Smooth muscle cell (in vitro differentiated cells): ENCODE measurements around the gene SLCO3A1. TPM values are rescaled to one million over a fixed set of nuclear protein-coding genes. Genes with fewer than 3 reads are reported as not detected.

Experiments
- DNase-seq: peaks from one replicate; lab custom pipeline; 2025; ENCODE audit not compliant: unreplicated experiment; lab: John Stamatoyannopoulos, UW
- H2AFZ ChIP-seq: fragments of 200-600 bp; sonication (generic); 2 replicates; pipeline ENCODE4 v1.6.0; 2016; ENCODE audit warnings: antibody characterized with exemption, low read depth, mild to moderate bottlenecking
- H3F3A ChIP-seq: fragments of 200-600 bp; sonication (generic); 2 replicates; pipeline ENCODE4 v1.6.0; 2017; ENCODE audit warnings: antibody characterized with exemption, low read depth
- H3K27ac ChIP-seq: fragments of 200-600 bp; sonication (generic); 2 replicates; pipeline ENCODE4 v1.5.1; 2016; ENCODE audit warnings: low read depth, mild to moderate bottlenecking
- H3K27me3 ChIP-seq: fragments of 200-600 bp; sonication (generic); 2 replicates; pipeline ENCODE4 v1.6.1; 2016; ENCODE audit warnings: low read depth, mild to moderate bottlenecking
- H3K36me3 ChIP-seq: fragments of 200-600 bp; sonication (generic); 2 replicates; pipeline ENCODE4 v1.5.1; 2016; ENCODE audit warnings: low read depth
- H3K4me1 ChIP-seq: fragments of 200-600 bp; sonication (generic); 2 replicates; pipeline ENCODE4 v1.5.1; 2016; ENCODE audit warnings: low read depth
- H3K4me2 ChIP-seq: fragments of 200-600 bp; sonication (generic); 2 replicates; pipeline ENCODE4 v1.6.0; 2016; ENCODE audit warnings: mild to moderate bottlenecking
- H3K4me3 ChIP-seq: fragments of 200-600 bp; sonication (generic); 2 replicates; pipeline ENCODE4 v1.5.1; 2016; ENCODE audit warnings: mild to moderate bottlenecking
- H3K79me2 ChIP-seq: fragments of 200-600 bp; sonication (generic); 2 replicates; pipeline ENCODE4 v1.6.0; 2016; ENCODE audit warnings: low read depth, mild to moderate bottlenecking
- H3K9ac ChIP-seq: fragments of 200-600 bp; sonication (generic); 2 replicates; pipeline ENCODE4 v1.6.0; 2016; ENCODE audit warnings: low read depth
- H3K9me3 ChIP-seq: fragments of 200-600 bp; sonication (generic); replicated peaks from 2 replicates; pipeline ENCODE4 v1.5.1; 2016; ENCODE audit warnings: low read depth
- H4K20me1 ChIP-seq: fragments of 200-600 bp; sonication (generic); 2 replicates; pipeline ENCODE4 v1.6.0; 2016; ENCODE audit warnings: low read depth
- WGBS: methylation state at CpG from one replicate; pipeline ENCODE4 v1.1.7; 2016; ENCODE audit warnings: low lambda C conversion rate; 5-methylcytosine and 5-hydroxymethylcytosine counted together
- polyA plus RNA-seq: library from polyadenylated mRNA; unstranded; fragments of >200 nt; fragmentation: Nextera tagmentation; extraction: Ambion mirVana; gene quantifications from 2 replicates; pipeline ENCODE4 v1.2.1, GENCODE V29; 2016
- total RNA-seq: library from RNA; depleted of rRNA; stranded (reverse); fragments of >200 nt; gene quantifications from 2 replicates; pipeline ENCODE4 v1.2.3, GENCODE V29; 2014
- TF ChIP-seq, protein P1 (sequence below): fragments of 200-600 bp; sonication (generic); IDR thresholded peaks from 2 replicates; pipeline ENCODE4 v1.5.1; 2017; ENCODE audit warnings: borderline replicate concordance, mild to moderate bottlenecking, antibody characterized with exemption; ENCODE audit not compliant: insufficient read depth, poor library complexity, severe bottlenecking

SLCO3A1 gene
- total and polyA plus RNA-seq, 2 experiments from 2014 or later = 1.3 to 12.6 TPM

DNA sequence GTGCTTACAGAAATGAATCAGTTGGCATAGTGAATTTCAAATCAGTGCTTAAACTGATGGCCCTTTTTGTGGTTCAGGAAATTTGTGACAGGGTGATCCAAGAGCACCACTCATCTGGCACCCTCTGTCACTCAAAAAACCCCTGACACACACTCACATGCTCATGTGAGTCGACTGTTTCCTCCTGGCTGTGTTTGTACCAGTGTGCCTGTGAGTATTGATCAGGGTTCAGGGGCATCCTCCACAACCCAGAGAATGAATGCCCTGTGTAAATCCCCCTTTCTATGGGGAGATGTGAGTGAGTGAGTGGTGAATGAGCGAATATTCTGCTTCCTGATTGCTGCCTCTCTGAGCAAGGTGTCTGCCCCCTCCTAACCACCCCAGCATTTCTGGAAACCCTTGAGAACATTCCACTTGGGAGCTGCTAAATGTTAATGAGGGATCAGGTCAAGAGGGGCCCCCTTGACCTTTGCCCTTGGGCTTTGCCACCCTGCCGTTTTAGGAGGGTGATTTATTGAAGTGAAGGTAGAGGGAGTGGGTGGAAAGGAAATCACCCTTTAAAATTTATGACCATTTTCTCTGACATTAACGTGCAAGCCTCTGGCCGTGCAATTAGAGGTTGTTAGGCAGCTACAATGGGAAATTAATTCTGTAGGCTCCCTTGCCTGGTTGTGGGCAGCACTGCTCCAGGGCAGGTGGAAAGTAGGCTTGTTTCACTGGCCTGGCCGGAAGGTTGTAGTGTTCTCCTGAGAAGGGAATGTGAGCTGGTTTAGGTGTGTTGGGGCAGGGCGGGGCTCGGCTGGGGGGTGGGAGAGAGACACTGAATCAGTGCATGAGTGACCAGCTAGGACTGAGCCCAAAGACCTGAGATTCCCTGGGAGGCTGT lies 87.2 kb downstream of the SLCO3A1 start:
- Histone ChIP-seq H3K4me1 (no peaks in the 10 kb centered on the region), H3F3A (no peaks in the 10 kb centered on the region), H3K27ac (no peak overlapping the region), H3K36me3 (no peaks in the 10 kb centered on the region), H4K20me1 (no peaks in the 10 kb centered on the region), H3K9me3 (no peaks in the 10 kb centered on the region), H3K9ac (no peak overlapping the region), H3K79me2 (no peaks in the 10 kb centered on the region), H2AFZ (no peak overlapping the region), H3K4me2 (no peak overlapping the region), H3K4me3 (no peak overlapping the region), H3K27me3 (no peaks in the 10 kb centered on the region)
- WGBS = 56% methylated on average over 6 of the region's 8 CpGs
- TF ChIP-seq, protein P1, sequence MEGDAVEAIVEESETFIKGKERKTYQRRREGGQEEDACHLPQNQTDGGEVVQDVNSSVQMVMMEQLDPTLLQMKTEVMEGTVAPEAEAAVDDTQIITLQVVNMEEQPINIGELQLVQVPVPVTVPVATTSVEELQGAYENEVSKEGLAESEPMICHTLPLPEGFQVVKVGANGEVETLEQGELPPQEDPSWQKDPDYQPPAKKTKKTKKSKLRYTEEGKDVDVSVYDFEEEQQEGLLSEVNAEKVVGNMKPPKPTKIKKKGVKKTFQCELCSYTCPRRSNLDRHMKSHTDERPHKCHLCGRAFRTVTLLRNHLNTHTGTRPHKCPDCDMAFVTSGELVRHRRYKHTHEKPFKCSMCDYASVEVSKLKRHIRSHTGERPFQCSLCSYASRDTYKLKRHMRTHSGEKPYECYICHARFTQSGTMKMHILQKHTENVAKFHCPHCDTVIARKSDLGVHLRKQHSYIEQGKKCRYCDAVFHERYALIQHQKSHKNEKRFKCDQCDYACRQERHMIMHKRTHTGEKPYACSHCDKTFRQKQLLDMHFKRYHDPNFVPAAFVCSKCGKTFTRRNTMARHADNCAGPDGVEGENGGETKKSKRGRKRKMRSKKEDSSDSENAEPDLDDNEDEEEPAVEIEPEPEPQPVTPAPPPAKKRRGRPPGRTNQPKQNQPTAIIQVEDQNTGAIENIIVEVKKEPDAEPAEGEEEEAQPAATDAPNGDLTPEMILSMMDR = no peak
- no peak for DNase-seq

DNA sequence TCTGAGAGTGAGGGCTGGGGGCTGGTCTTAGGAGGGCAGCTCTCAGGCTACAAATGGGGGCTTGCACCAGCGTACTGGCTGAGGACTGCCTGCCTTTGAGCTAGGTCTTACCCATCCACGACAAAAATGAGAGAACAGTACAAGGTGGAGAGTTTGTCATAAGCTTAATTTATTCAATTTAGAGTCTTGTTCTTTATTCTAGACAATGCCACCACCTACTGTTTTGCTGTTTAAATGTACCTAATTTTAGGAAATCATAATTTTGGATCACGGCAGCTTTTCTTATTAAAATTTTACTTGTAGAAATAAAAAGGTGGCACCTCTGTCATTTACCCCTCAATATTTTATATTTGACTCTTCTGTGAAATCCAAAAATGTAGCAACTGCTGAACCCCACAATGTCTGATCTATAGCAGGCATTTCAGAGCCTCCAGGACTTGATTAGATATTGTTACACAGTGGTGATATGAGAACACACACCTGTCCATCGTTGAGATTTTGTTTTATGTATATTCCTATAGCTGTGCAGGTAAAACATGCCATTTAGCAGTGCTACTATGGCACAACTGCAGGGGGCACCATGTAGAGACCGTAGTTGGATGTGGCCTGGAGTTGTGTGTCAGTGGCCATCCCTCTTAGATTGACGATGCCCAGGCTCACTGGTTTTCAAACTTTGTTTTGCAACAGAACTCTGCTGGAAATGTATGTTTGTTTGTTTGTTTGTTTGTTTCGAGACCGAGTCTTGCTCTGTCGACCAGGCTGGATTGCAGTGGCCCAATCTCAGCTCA lies 88.6 kb downstream of the SLCO3A1 start:
- H3K4me2 ChIP-seq = no peak overlapping the region
- H4K20me1 ChIP-seq = no peaks in the 10 kb centered on the region
- no peaks in the 10 kb centered on the region for H3F3A ChIP-seq
- WGBS = 91% methylated on average over 9 of the region's 9 CpGs
- no peak for DNase-seq
- H3K9ac ChIP-seq = no peak overlapping the region
- H2AFZ ChIP-seq = no peak overlapping the region
- H3K27me3 ChIP-seq = no peaks in the 10 kb centered on the region
- no peaks in the 10 kb centered on the region for H3K4me1 ChIP-seq
- no peaks in the 10 kb centered on the region for H3K9me3 ChIP-seq
- TF ChIP-seq, protein P1 = no peak
- no peak overlapping the region for H3K4me3 ChIP-seq
- no peak overlapping the region for H3K27ac ChIP-seq
- H3K79me2 ChIP-seq = no peaks in the 10 kb centered on the region
- no peaks in the 10 kb centered on the region for H3K36me3 ChIP-seq

DNA sequence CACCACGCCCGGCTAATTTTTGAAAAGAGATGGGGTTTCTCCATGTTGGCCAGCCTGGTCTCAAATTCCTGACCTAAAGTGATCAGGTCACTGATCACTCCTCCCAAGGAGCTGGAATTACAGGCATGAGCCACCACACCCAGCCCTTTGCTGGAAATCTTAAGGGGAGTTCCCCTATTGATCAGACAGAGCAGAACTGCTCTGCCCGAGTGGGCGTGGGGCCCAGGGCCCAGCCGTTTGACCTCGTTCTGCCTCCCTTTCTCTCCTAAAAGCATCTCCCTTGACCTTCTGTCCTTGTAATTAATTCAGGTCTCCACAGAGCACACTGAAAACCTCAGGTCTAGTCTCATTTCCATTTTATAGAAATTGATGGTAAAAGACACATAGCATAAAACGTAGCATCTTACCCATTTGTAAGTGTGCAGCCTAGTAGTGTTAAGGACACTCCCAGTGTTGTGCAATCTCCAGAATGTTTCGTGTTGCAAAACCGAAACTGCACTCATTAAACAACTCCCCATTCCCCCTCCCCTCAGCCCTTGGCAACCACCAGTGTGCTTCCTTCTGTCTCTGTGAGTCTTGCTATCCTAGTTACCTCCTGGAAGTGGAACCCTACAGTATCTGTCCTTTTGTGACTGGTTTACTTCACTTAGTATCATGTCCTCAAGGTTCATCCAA lies 89.3 kb downstream of the SLCO3A1 start:
- Histone ChIP-seq H3K27ac (peak overlapping the region; percentile 13), H3K79me2 (no peaks in the 10 kb centered on the region), H3K4me1 (peaks cover 4% of the 10 kb centered on the region), H3K27me3 (no peaks in the 10 kb centered on the region), H2AFZ (no peak overlapping the region), H3K36me3 (no peaks in the 10 kb centered on the region), H3K4me2 (peak overlapping the region; percentile 55), H3K9ac (no peak overlapping the region), H3F3A (no peaks in the 10 kb centered on the region), H3K4me3 (no peak overlapping the region), H4K20me1 (no peaks in the 10 kb centered on the region), H3K9me3 (no peaks in the 10 kb centered on the region)
- no peak for DNase-seq
- 66% methylated on average over 9 of the region's 9 CpGs for WGBS
- TF ChIP-seq, protein P1 = no peak
